BE2C (cell line): ENCODE data around the gene ZCCHC9.
"Not testable (repeated sequence)": the region's sequence is repeated elsewhere in the genome, so short reads cannot be mapped to it uniquely, and the experiment has no call there.

Experiments
- DNase-seq: peaks from one replicate; pipeline ENCODE4 v3.0.0-alpha.2; 2020
- H3K27me3 ChIP-seq: fragments of 250-450 bp; sonication (Bioruptor Pico); 2 replicates; pipeline ENCODE4 v1.5.1; 2020; ENCODE audit warnings: mild to moderate bottlenecking
- H3K36me3 ChIP-seq: fragments of 250-450 bp; sonication (Bioruptor Pico); 2 replicates; pipeline ENCODE4 v1.5.1; 2020; ENCODE audit warnings: mild to moderate bottlenecking
- H3K4me1 ChIP-seq: fragments of 250-450 bp; sonication (Bioruptor Pico); 2 replicates; pipeline ENCODE4 v1.5.1; 2020
- H3K4me3 ChIP-seq: 2 replicates; pipeline ENCODE4 v1.5.1; 2011; ENCODE audit warnings: low read depth, low read length
- H3K9me3 ChIP-seq: fragments of 250-450 bp; sonication (Bioruptor Pico); 2 replicates; pipeline ENCODE4 v1.5.1; 2020
- TF ChIP-seq, protein P1 (sequence below): IDR thresholded peaks from 2 replicates; pipeline ENCODE4 v1.5.1; 2012; ENCODE audit warnings: mild to moderate bottlenecking, low read depth, low read length

Gene ZCCHC9

DNA sequence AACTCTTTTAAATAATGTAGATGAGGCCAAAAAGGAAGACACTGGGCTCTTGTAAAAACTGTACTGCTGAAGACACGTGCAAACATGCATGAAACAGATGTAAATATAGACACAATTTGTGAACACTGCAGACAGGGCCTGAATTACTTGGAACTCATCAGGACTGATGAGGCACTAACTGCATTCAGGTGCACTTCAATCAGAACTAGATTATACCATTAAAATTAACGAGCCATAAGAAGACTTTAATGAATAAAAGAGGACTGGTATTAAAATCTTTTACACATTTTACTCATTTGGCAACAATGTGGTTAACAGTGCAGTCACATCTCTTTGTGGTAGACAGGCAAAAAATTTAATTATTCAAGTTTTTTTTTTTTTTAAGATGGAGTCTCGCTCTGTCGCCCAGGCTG lies 13.4 kb upstream of the ZCCHC9 start:
- no peaks in the 10 kb centered on the region for H3K4me1 ChIP-seq
- H3K9me3 ChIP-seq: peaks cover 4% of the 10 kb centered on the region
- no peaks in the 10 kb centered on the region for H3K27me3 ChIP-seq
- 0 out of 2 replicates have a peak, but pooled peaks cover 3% of the 10 kb centered on the region for H3K36me3 ChIP-seq
- TF ChIP-seq, protein P1, sequence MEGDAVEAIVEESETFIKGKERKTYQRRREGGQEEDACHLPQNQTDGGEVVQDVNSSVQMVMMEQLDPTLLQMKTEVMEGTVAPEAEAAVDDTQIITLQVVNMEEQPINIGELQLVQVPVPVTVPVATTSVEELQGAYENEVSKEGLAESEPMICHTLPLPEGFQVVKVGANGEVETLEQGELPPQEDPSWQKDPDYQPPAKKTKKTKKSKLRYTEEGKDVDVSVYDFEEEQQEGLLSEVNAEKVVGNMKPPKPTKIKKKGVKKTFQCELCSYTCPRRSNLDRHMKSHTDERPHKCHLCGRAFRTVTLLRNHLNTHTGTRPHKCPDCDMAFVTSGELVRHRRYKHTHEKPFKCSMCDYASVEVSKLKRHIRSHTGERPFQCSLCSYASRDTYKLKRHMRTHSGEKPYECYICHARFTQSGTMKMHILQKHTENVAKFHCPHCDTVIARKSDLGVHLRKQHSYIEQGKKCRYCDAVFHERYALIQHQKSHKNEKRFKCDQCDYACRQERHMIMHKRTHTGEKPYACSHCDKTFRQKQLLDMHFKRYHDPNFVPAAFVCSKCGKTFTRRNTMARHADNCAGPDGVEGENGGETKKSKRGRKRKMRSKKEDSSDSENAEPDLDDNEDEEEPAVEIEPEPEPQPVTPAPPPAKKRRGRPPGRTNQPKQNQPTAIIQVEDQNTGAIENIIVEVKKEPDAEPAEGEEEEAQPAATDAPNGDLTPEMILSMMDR: no peak
- H3K4me3 ChIP-seq: no peak overlapping the region
- no peak for DNase-seq

- Histone ChIP-seq H3K4me3 (no peak overlapping the region), H3K27me3 (no peaks in the 10 kb centered on the region; the same call in 1 of the 2 replicates), H3K9me3 (peaks cover 4% of the 10 kb centered on the region), H3K36me3 (peaks cover 3% of the 10 kb centered on the region; the same call in 1 of the 2 replicates), H3K4me1 (no peaks in the 10 kb centered on the region)
- TF ChIP-seq, protein P1: no peak
- DNase-seq: no peak
Observed at GRCh38 chr5:81290146-81290545, 11.2 kb upstream of the ZCCHC9 start.

GRCh38 chr5:81292130-81292529 lies 9.3 kb upstream of the ZCCHC9 start:
- no peak for DNase-seq
- Histone ChIP-seq H3K27me3 (no peaks in the 10 kb centered on the region; the same call in 1 of the 2 replicates), H3K4me3 (no peak overlapping the region), H3K4me1 (no peaks in the 10 kb centered on the region; the same call in 1 of the 2 replicates), H3K9me3 (peaks cover 4% of the 10 kb centered on the region), H3K36me3 (no peaks in the 10 kb centered on the region; the same call in 1 of the 2 replicates)
- TF ChIP-seq, protein P1: no peak

DNA sequence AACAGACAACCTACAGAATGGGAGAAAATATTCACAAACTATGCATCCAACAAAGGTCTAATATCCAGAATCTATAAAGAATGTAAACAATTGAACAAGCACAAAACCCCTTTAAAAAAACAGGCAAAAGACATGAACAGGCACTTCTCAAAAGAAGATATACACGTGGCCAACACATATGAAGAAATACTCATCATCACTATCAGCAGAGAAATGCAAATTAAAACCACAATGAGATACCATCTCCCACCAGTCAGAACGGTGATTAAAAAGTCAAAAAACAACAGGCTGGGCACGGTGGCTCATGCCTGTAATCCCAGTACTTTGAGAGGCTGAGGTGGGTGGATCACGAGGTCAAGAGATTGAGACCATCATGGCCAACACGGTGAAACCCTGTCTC lies 7.4 kb upstream of the ZCCHC9 start:
- DNase-seq, H3K4me1 ChIP-seq, H3K4me3 ChIP-seq, H3K36me3 ChIP-seq, H3K27me3 ChIP-seq, H3K9me3 ChIP-seq: not testable (repeated sequence)

- H3K36me3 ChIP-seq: peaks cover 4% of the 10 kb centered on the region
- TF ChIP-seq, protein P1: no peak
- no peaks in the 10 kb centered on the region; the same call in 1 of the 2 replicates for H3K27me3 ChIP-seq
- peaks cover 6% of the 10 kb centered on the region for H3K4me1 ChIP-seq
- no peak for DNase-seq
- H3K9me3 ChIP-seq: no peaks in the 10 kb centered on the region; the same call in 1 of the 2 replicates
- no peak overlapping the region for H3K4me3 ChIP-seq
Observed at GRCh38 chr5:81297531-81297930, 3.9 kb upstream of the ZCCHC9 start.

DNA sequence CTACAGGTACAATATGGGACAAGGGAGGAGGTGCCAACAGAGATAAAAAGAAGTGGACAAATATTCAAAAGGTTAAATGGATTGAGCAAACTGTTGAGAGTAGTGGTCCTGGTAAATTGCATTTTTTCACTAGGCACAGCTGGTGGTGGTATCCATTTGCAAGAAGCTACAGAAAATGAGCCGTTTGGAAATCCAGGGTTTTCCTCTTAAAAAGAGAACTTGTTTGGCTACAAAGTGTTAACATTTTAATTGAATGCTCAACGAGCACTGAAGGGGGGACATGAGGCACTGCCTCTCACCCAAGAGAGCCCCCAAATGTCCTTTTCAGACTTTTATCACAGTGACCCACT lies 491 bp upstream of the ZCCHC9 start:
- H3K9me3 ChIP-seq: no peaks in the 10 kb centered on the region
- peaks cover 6% of the 10 kb centered on the region for H3K4me1 ChIP-seq
- no peaks in the 10 kb centered on the region for H3K27me3 ChIP-seq
- peak overlapping the region; percentile 84 for H3K4me3 ChIP-seq
- peaks cover 4% of the 10 kb centered on the region for H3K36me3 ChIP-seq
- DNase-seq: no peak
- TF ChIP-seq, protein P1: no peak

DNA sequence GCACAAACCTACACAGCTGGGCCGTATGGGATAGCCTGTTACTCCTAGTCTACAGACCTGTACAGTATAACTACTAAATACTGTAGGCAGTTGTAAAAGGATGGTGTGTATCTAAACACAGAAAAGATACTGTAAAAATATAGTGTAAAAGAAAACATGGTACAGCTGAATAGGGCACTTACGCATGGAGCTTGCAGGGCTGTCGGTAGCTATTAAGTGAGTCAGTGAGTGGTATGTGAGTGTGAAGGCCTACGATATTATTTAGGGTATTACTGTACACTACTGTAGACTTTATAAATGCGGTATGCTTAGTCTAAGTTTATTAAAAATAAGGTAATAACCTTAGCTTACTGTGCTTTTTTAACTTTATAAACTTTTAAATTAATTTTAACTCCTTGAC lies 1.2 kb downstream of the ZCCHC9 start:
- Histone ChIP-seq H3K36me3 (peaks cover 4% of the 10 kb centered on the region), H3K4me1 (peaks cover 3% of the 10 kb centered on the region; the same call in 1 of the 2 replicates), H3K4me3 (peak overlapping the region; percentile 84), H3K9me3 (no peaks in the 10 kb centered on the region), H3K27me3 (no peaks in the 10 kb centered on the region)
- TF ChIP-seq, protein P1: no peak
- no peak for DNase-seq
